Measurements from ENCODE around the gene OR2A25.

- TF ChIP-seq POLR2AphosphoS5 (IDR thresholded peaks at IDR 0.05) (no peak), CTCF (IDR thresholded peaks at IDR 0.05) (no peak)
Observed at GRCh38 chr7:144110272-144110671, 40.7 kb downstream of the OR2A25 start.
